ENCODE results near the gene PPP1R16B. TPM values are rescaled to one million over a fixed set of nuclear protein-coding genes. Genes with fewer than 3 reads are reported as not detected.

The PPP1R16B gene
- total RNA-seq (2014; rRNA removed; shearing (Covaris generic)): 0.03 and 0.08 TPM in 2 replicates

DNA sequence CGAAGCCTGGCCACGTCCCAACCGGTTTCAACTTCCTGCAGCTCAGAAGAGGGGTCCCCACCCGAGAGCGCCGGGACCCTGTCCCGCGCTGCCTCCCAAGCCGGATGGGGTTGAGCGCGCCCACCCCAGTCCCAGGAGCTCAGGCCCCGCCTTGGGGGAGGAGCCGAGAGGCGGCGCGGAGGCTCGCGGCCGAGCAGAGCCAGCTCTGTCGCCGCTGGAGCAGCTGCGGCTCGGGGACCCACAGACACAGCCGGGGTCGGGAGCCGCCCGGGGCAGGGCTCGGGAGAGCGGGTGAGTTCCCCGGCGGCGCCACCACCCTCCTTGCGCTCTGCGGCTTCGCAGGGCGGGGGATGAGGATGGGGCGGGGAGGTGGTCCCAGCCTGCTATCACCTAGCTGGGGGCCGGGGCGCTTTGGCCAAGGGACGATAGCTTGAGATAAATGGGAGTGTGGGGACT, at the start of gene PPP1R16B:
Gene PPP1R16B, plus strand, starts transcription at position 196 of the 456 bp plus-strand sequence. CDS start 30,229 bp downstream, outside the sequence.

DNA sequence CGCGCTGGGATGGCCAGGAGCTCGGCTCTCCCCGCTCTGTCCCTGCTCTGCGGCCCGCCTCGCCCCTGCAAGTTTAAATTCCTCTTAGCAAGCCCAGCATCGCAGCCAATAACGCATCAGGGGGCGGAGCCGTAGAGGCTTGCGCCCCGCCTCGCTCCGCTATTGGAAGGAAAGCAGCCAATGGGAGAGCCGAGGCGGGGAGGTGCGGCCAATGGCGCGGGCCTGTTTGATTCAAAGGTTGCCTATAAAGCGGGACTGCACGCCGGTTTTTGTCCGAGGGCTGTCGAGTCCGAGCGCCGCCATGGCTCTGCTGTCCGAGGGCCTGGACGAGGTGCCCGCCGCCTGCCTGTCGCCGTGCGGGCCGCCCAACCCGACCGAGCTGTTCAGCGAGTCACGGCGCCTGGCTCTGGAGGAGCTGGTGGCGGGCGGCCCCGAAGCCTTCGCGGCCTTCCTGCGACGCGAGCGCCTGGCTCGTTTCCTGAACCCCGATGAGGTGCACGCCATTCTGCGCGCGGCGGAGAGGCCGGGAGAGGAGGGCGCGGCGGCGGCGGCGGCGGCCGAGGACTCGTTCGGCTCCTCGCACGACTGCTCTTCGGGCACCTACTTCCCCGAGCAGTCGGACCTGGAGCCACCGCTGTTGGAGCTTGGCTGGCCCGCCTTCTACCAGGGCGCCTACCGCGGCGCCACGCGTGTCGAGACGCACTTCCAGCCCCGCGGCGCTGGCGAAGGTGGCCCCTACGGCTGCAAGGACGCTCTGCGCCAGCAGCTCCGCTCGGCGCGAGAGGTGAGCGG, 120.8 kb downstream of the PPP1R16B start, which contains the start of gene FAM83D:
Gene FAM83D, plus strand, starts transcription at position 276 of the 792 bp plus-strand sequence. Its CDS starts 26 bp downstream, at position 302.

DNA sequence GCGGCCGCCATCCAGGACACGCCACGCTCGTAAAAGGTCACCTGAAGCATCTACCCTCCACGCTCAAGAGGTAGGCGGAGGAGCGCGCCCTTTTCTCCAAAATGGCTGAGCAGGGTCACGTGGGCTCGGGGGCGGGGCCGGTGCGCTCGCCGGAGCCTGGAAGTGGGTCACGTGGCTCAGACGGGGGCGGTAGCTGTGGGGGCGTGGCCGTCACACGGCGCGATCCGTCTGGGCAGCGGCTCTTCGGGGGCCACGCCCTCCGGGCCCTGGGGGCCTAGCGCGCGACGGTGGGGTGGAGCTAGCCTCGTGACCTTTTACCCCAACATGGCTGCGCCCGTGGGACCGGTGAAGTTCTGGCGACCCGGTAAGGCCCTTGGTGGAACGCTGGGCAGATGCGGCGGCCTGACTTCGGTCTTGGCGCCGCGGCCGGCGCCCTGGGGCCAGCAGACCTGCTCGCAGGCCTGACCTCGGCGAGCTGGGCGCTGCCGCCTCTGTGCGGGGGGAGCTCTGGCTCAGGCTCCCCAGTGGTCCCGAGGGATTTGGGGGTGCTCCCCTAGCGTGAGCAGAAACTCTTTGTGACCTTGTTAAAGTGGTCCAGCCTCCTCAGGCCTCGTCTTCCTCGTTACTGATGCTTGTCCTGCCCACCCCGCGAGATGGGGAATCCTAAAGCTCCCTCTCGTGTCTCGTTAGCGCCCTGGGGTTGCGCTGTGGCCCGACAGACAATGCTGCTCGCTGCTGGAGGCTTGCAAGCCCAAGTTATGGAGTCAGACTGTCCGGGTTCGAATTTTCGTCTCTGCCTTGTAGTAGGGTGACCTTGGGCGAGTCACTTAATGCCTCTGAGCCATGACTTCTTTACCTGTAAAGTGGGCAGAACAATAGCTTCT, 156.8 kb downstream of the PPP1R16B start, which contains the start of gene DHX35:
Gene DHX35, plus strand, starts transcription at position 301 of the 884 bp plus-strand sequence. Its CDS starts 24 bp downstream, at position 325.

Small RNAs within 50 kb of the gene (small RNA-seq; reads per million reads assigned to genes)
- not detected for gene AL023803.1

Other genes starting within 250 kb of the PPP1R16B start
- not detected in 2 replicates for gene ADIG, start 224.5 kb upstream of the PPP1R16B start, total RNA-seq (2014; rRNA removed; shearing (Covaris generic))
- gene ARHGAP40, start 203.9 kb upstream of the PPP1R16B start, total RNA-seq (2014; rRNA removed; shearing (Covaris generic)): not detected in 2 replicates
- not detected in 2 replicates for gene SLC32A1, start 81.2 kb upstream of the PPP1R16B start, total RNA-seq (2014; rRNA removed; shearing (Covaris generic))
- 8.4 and 9.9 TPM in 2 replicates for gene ACTR5, start 57.2 kb upstream of the PPP1R16B start, total RNA-seq (2014; rRNA removed; shearing (Covaris generic))
- 49.2 and 51.1 TPM in 2 replicates for gene FAM83D, start 120.7 kb downstream of the PPP1R16B start, total RNA-seq (2014; rRNA removed; shearing (Covaris generic))
- gene DHX35, start 156.6 kb downstream of the PPP1R16B start, total RNA-seq (2014; rRNA removed; shearing (Covaris generic)): 16.2 and 17.7 TPM in 2 replicates

Measured in A375 (cell line).